ENCODE data around the gene CADM4. TPM values are rescaled to one million over a fixed set of nuclear protein-coding genes. Genes with fewer than 3 reads are reported as not detected.

CADM4 gene
- total and polyA plus RNA-seq, 10 of the 15 experiments (the other 5 are each of a cell fraction or from before 2014, with no cell fraction given) = 0.04 to 0.12 (median 0.08) TPM; not detected in 5

DNA sequence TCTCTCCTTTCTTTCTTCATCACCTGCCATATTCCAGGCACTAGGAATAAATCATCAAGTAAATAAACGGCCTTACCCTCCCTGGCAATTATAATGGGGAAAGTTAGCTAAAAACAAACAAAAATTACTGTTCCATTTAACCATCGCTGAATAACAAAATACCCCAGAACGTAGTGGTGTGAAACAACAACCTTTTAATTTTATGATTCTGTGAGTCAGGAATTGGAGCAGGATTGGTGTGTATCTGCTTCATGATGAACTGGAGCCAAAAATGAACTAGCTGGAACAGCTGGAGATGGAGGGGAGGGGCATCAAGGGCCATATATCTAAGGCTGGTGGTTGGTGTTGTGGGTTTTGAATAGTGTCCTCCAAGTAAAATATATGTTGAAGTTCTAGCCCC, 3.7 kb upstream of the CADM4 start:
- WGBS (ENCODE audit: insufficient coverage, insufficient replicate concordance, low lambda C conversion rate, missing lambda C conversion rate) = 48% methylated on average over 3 of the region's 3 CpGs

More for the DNA sequence above, 3.7 kb upstream of the CADM4 start:
- Histone ChIP-seq H3K79me2 (ENCODE audit: control insufficient read depth, insufficient read depth, low read length) (no peaks in the 10 kb centered on the region), H3K9ac (ENCODE audit: control insufficient read depth, insufficient read depth, low read length) (no peak overlapping the region), H3K9me3 (replicated peaks; ENCODE audit: control insufficient read depth, insufficient read depth, low read length) (no peaks in the 10 kb centered on the region; the same call in 1 of the 3 replicates), H3K36me3 (ENCODE audit: control insufficient read depth in 2 of 2, insufficient read depth in 2 of 2, low read length in 1 of 2) (no peaks in the 10 kb centered on the region), H3K4me2 (ENCODE audit: control insufficient read depth, insufficient read depth) (no peak overlapping the region), H2AFZ (ENCODE audit: control insufficient read depth, low read depth, low read length) (no peak overlapping the region), H3K27me3 (replicated peaks in 1 of 2; ENCODE audit: control insufficient read depth in 2 of 2, insufficient read depth in 2 of 2, low read length in 1 of 2) (peaks cover 9 to 16% of the 10 kb centered on the region in 2 experiments), H3K4me1 (ENCODE audit: control insufficient read depth, insufficient read depth, low read length) (peaks cover 5% of the 10 kb centered on the region), H3K4me3 (no peak overlapping the region), H4K20me1 (ENCODE audit: control insufficient read depth, insufficient read depth) (no peaks in the 10 kb centered on the region), H3K27ac (ENCODE audit: control insufficient read depth, insufficient read depth) (no peak overlapping the region)
- ATAC-seq = no peak
- TF ChIP-seq STAT1 (conservative IDR thresholded peaks at IDR 0.05) = no peak
- TF ChIP-seq LARP7 (IDR thresholded peaks at IDR 0.05) = no peak
- no peak for TF ChIP-seq BACH1 (IDR thresholded peaks at IDR 0.05; ENCODE audit: borderline replicate concordance)
- no peak for TF ChIP-seq CHD4 (IDR thresholded peaks at IDR 0.05)
- no peak for TF ChIP-seq ZNF622 (IDR thresholded peaks at IDR 0.05)
- no peak for TF ChIP-seq RAD21 (IDR thresholded peaks at IDR 0.05; ENCODE audit: insufficient read depth, low read depth, low read length)
- TF ChIP-seq, protein P1, sequence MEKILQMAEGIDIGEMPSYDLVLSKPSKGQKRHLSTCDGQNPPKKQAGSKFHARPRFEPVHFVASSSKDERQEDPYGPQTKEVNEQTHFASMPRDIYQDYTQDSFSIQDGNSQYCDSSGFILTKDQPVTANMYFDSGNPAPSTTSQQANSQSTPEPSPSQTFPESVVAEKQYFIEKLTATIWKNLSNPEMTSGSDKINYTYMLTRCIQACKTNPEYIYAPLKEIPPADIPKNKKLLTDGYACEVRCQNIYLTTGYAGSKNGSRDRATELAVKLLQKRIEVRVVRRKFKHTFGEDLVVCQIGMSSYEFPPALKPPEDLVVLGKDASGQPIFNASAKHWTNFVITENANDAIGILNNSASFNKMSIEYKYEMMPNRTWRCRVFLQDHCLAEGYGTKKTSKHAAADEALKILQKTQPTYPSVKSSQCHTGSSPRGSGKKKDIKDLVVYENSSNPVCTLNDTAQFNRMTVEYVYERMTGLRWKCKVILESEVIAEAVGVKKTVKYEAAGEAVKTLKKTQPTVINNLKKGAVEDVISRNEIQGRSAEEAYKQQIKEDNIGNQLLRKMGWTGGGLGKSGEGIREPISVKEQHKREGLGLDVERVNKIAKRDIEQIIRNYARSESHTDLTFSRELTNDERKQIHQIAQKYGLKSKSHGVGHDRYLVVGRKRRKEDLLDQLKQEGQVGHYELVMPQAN (conservative IDR thresholded peaks at IDR 0.05) = no peak
- TF ChIP-seq MTA3 (IDR thresholded peaks at IDR 0.05; ENCODE audit: borderline replicate concordance, low read length) = no peak
- no peak for TF ChIP-seq SUZ12 (IDR thresholded peaks at IDR 0.05; ENCODE audit: unreplicated experiment)
- TF ChIP-seq YY1 (IDR thresholded peaks at IDR 0.05; ENCODE audit: low read depth, low read length) = no peak
- no peak for TF ChIP-seq HDAC2 (IDR thresholded peaks at IDR 0.05)
- no peak for TF ChIP-seq RBBP5 (conservative IDR thresholded peaks at IDR 0.05)
- TF ChIP-seq, protein P2, sequence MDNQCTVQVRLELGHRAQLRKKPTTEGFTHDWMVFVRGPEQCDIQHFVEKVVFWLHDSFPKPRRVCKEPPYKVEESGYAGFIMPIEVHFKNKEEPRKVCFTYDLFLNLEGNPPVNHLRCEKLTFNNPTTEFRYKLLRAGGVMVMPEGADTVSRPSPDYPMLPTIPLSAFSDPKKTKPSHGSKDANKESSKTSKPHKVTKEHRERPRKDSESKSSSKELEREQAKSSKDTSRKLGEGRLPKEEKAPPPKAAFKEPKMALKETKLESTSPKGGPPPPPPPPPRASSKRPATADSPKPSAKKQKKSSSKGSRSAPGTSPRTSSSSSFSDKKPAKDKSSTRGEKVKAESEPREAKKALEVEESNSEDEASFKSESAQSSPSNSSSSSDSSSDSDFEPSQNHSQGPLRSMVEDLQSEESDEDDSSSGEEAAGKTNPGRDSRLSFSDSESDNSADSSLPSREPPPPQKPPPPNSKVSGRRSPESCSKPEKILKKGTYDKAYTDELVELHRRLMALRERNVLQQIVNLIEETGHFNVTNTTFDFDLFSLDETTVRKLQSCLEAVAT (IDR thresholded peaks at IDR 0.05) = no peak
- TF ChIP-seq, protein P3, sequence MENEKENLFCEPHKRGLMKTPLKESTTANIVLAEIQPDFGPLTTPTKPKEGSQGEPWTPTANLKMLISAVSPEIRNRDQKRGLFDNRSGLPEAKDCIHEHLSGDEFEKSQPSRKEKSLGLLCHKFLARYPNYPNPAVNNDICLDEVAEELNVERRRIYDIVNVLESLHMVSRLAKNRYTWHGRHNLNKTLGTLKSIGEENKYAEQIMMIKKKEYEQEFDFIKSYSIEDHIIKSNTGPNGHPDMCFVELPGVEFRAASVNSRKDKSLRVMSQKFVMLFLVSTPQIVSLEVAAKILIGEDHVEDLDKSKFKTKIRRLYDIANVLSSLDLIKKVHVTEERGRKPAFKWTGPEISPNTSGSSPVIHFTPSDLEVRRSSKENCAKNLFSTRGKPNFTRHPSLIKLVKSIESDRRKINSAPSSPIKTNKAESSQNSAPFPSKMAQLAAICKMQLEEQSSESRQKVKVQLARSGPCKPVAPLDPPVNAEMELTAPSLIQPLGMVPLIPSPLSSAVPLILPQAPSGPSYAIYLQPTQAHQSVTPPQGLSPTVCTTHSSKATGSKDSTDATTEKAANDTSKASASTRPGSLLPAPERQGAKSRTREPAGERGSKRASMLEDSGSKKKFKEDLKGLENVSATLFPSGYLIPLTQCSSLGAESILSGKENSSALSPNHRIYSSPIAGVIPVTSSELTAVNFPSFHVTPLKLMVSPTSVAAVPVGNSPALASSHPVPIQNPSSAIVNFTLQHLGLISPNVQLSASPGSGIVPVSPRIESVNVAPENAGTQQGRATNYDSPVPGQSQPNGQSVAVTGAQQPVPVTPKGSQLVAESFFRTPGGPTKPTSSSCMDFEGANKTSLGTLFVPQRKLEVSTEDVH (IDR thresholded peaks at IDR 0.05; ENCODE audit: low read depth, partially characterized antibody) = no peak
- intact Hi-C loops (cut with micrococcal nuclease; ENCODE audit: unreplicated experiment) (no loop called here), in situ Hi-C loops (cut with MboI) (no loop called here)
- BruUV-seq (replicated peaks) = no TSS peak
- ChIA-PET CTCF (no interaction called here), POLR2A (no interaction called here), SMC1A (ENCODE audit: uncharacterized antibody, unreplicated experiment) (interaction anchor here (1.5 kb wide), 1 partner anchor 88 kb away, joined by 3 read pairs; no protein-coding TSS in a partner anchor), RAD21 (ENCODE audit: unreplicated experiment) (no interaction called here)
- no peak for FAIRE-seq
- no peak for DNase-seq (ENCODE audit: low read depth, low spot score)
